ENCODE results near the gene PALD1. TPM values are rescaled to one million over a fixed set of nuclear protein-coding genes. Genes with fewer than 3 reads are reported as not detected.
A peak's percentile ranks its signal among the peaks of the same experiment; 100 is the strongest.

PALD1 gene
- polyA plus RNA-seq, 3 donors, result 0.04 to 0.11 TPM; not detected in 1

GRCh38 chr10:70432561-70433263 lies 45.9 kb upstream of the PALD1 start:
- no peak overlapping the region for H3K4me3 ChIP-seq (replicated peaks in 1 of 3; ENCODE audit: low read depth in 2 of 3, low read length in 3 of 3)
- Mint-ChIP-seq H3K36me3 (peaks cover 25 to 34% of the 10 kb centered on the region in 2 donors), H3K27ac (peak overlapping the region in 4 of 7 donors; percentile 12 to 33 (median 26)), H3K9me3 (peaks cover 0 to 2% (median 0%) of the 10 kb centered on the region in 7 donors), H3K27me3 (ENCODE audit: low read depth in 3 of 3) (peaks cover 0 to 12% (median 5%) of the 10 kb centered on the region in 3 donors), H3K4me1 (peaks cover 12% of the 10 kb centered on the region), H3K4me3 (peak overlapping the region in 1 of 2 donors; percentile 45)
- TF ChIP-seq CTCF (IDR thresholded peaks at IDR 0.05), result no peak
- 29% methylated on average over 4 of the region's 6 CpGs for WGBS (ENCODE audit: insufficient coverage)
- H2AFZ ChIP-seq (ENCODE audit: insufficient read depth, low read depth, low read length, poor library complexity, severe bottlenecking), result no peak overlapping the region
- H3K9me3 ChIP-seq (replicated peaks in 1 of 2; ENCODE audit: control insufficient read depth in 1 of 2, insufficient read depth in 1 of 2, low read length in 2 of 2), result no peaks in the 10 kb centered on the region
- H4K20me1 ChIP-seq (ENCODE audit: insufficient read depth, low read length), result peaks cover 36% of the 10 kb centered on the region
- intact Hi-C loops (cut with micrococcal nuclease), result no loop called here
- H3K9ac ChIP-seq (ENCODE audit: insufficient read depth, low read length, poor library complexity, severe bottlenecking), result no peak overlapping the region
- no peaks in the 10 kb centered on the region for H3K79me2 ChIP-seq (ENCODE audit: insufficient read depth, low read length)
- DNase-seq, result no peak
- peaks cover 0 to 2% of the 10 kb centered on the region in 2 donors for H3K27me3 ChIP-seq (ENCODE audit: control insufficient read depth in 2 of 2, insufficient read depth in 2 of 2, low read length in 2 of 2)
- no peaks in the 10 kb centered on the region for H3K4me1 ChIP-seq (ENCODE audit: control insufficient read depth in 1 of 2, insufficient read depth in 2 of 2, low read length in 2 of 2)
- no peak overlapping the region for H3K27ac ChIP-seq (ENCODE audit: low read depth in 1 of 2, low read length in 2 of 2)
- no peak overlapping the region for H3K4me2 ChIP-seq (replicated peaks; ENCODE audit: extremely low read depth, low read length, poor library complexity, severe bottlenecking)
- H3K36me3 ChIP-seq (replicated peaks in 1 of 2; ENCODE audit: control insufficient read depth in 1 of 2, insufficient read depth in 2 of 2, low read length in 2 of 2), result peaks cover 21 to 41% of the 10 kb centered on the region in 2 donors

- Histone ChIP-seq H3K79me2 (ENCODE audit: insufficient read depth, low read length) (no peaks in the 10 kb centered on the region), H3K9ac (ENCODE audit: insufficient read depth, low read length, poor library complexity, severe bottlenecking) (no peak overlapping the region), H3K4me1 (ENCODE audit: control insufficient read depth in 1 of 2, insufficient read depth in 2 of 2, low read length in 2 of 2) (no peaks in the 10 kb centered on the region), H3K36me3 (replicated peaks in 1 of 2; ENCODE audit: control insufficient read depth in 1 of 2, insufficient read depth in 2 of 2, low read length in 2 of 2) (peaks cover 12 to 31% of the 10 kb centered on the region in 2 donors), H3K4me3 (replicated peaks in 1 of 3; ENCODE audit: low read depth in 2 of 3, low read length in 3 of 3) (no peak overlapping the region), H2AFZ (ENCODE audit: insufficient read depth, low read depth, low read length, poor library complexity, severe bottlenecking) (no peak overlapping the region), H3K27me3 (ENCODE audit: control insufficient read depth in 2 of 2, insufficient read depth in 2 of 2, low read length in 2 of 2) (peaks cover 2 to 7% of the 10 kb centered on the region in 2 donors), H3K4me2 (replicated peaks; ENCODE audit: extremely low read depth, low read length, poor library complexity, severe bottlenecking) (no peak overlapping the region), H3K9me3 (replicated peaks in 1 of 2; ENCODE audit: control insufficient read depth in 1 of 2, insufficient read depth in 1 of 2, low read length in 2 of 2) (no peaks in the 10 kb centered on the region), H3K27ac (ENCODE audit: low read depth in 1 of 2, low read length in 2 of 2) (no peak overlapping the region), H4K20me1 (ENCODE audit: insufficient read depth, low read length) (peaks cover 25% of the 10 kb centered on the region)
- Mint-ChIP-seq H3K4me1 (peaks cover 12% of the 10 kb centered on the region), H3K4me3 (no peak overlapping the region), H3K36me3 (peaks cover 19 to 23% of the 10 kb centered on the region in 2 donors), H3K9me3 (peaks cover 0 to 2% (median 0%) of the 10 kb centered on the region in 7 donors), H3K27me3 (ENCODE audit: low read depth in 3 of 3) (peaks cover 9 to 22% (median 14%) of the 10 kb centered on the region in 3 donors), H3K27ac (peak overlapping the region in 1 of 7 donors; percentile 37)
- intact Hi-C loops (cut with micrococcal nuclease), result no loop called here
- 80% methylated on average over 1 of the region's 9 CpGs for WGBS (ENCODE audit: insufficient coverage)
- no peak for DNase-seq
- TF ChIP-seq CTCF (IDR thresholded peaks at IDR 0.05), result no peak
These were observed 44.8 kb upstream of the PALD1 start for GRCh38 chr10:70433581-70434280.
